Stimulated activated naive CD8-positive, alpha-beta T cell treated with anti-CD3 and anti-CD28 coated beads, Interleukin-15, Interleukin-2, amounts not matched to agents 100 ng/mL and 50 ng/mL, for 24 hours (primary cell): ENCODE data around the gene SUSD4.

Experiments used
- H3K27ac Mint-ChIP-seq: one replicate; pipeline ENCODE4 v1.8.0; 2021; ENCODE audit warnings: mild to moderate bottlenecking, mixed read lengths
- H3K27me3 Mint-ChIP-seq: one replicate; pipeline ENCODE4 v1.8.0; 2021; ENCODE audit warnings: mixed read lengths
- H3K36me3 Mint-ChIP-seq: one replicate; pipeline ENCODE4 v1.8.0; 2021; ENCODE audit warnings: low read depth, mixed read lengths
- H3K4me1 Mint-ChIP-seq: one replicate; pipeline ENCODE4 v1.8.0; 2021; ENCODE audit warnings: low read depth, mixed read lengths
- H3K4me3 Mint-ChIP-seq: one replicate; pipeline ENCODE4 v1.8.0; 2021; ENCODE audit warnings: mild to moderate bottlenecking, mixed read lengths
- H3K9me3 Mint-ChIP-seq: one replicate; pipeline ENCODE4 v1.8.0; 2021; ENCODE audit warnings: mixed read lengths

SUSD4 gene

DNA sequence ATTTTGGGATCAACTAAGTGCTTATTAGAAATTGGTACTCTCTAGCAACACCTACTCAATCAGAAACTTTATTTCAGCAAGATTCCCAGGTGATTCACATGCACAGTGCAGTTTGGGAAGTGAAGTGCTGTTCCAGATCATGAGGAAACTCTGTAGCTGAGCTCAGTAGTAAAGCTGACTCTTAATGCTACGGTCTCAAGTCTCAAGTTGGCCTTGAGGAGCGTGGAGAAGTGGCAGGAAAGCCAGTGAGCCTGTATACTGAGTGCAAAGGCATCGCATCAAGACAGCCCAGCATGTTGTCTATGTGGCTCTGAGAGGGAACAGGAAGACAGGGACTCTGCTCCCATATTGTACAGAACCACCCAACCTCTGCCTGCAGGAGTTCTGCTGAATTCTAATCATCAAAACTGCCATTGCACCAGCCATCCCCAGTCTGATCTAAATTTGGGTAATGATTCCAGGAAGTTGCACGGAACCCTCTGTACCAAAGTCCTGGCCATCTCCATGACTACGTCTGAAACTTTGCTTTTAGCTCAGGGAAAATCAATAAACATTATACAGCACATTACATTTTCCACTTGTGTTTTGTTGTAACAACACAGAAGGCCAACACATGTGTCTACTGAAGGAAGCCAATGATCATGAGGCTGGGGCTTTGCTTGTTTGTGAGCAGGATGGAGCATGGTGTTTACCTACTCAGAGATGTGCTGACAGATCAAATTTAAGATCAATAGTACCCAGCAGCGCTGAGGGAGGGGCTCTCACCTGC lies 115.8 kb downstream of the SUSD4 start:
- H3K9me3 Mint-ChIP-seq = no peaks in the 10 kb centered on the region
- H3K27ac Mint-ChIP-seq = no peak overlapping the region
- no peaks in the 10 kb centered on the region for H3K36me3 Mint-ChIP-seq
- H3K4me1 Mint-ChIP-seq = peaks cover 39% of the 10 kb centered on the region
- H3K4me3 Mint-ChIP-seq = no peak overlapping the region
- H3K27me3 Mint-ChIP-seq = no peaks in the 10 kb centered on the region

- Mint-ChIP-seq H3K4me3 (no peak overlapping the region), H3K4me1 (peaks cover 39% of the 10 kb centered on the region), H3K36me3 (no peaks in the 10 kb centered on the region), H3K27ac (no peak overlapping the region), H3K27me3 (no peaks in the 10 kb centered on the region), H3K9me3 (no peaks in the 10 kb centered on the region)
Observed at GRCh38 chr1:223246476-223247112, 117.4 kb downstream of the SUSD4 start.

DNA sequence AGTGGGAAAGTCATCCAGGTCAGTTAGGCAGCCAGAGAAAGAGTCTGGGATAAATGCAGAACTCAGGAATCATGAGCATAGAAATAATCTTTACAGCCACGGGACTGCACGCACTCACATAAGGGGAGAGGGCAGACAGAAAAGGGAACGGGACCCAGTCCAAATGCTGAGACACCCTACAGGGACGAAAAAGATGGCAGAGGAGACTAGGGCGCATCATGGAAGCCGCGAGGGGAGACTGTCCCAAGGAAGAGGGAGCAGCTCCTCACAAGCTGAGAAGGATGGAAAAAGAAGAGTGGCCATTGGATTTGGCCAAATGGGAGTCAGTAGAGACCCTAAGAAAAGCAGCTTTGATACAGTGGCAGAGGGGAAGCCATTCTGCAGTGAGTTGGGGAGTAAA lies 118.0 kb downstream of the SUSD4 start:
- Mint-ChIP-seq H3K27ac (no peak overlapping the region), H3K36me3 (no peaks in the 10 kb centered on the region), H3K4me1 (peaks cover 44% of the 10 kb centered on the region)

DNA sequence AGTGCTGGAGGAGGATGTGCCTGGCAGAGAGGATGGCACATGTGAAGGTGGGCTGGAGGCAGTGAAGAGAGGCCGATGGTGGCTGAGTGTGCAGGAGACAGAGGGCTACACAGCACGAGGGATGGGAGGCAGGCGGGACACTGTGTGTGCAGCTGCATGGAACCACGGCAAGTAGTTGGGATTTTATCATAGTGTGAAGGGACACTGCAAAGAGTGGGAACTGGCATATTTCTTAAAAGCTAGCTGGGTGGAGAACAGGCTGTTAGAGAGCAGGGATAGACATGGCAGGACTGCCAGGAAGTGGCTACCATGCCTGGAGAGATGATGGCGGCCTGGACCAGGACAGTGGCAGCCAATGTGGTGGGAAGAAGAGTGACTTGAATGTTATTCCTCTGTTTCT lies 118.6 kb downstream of the SUSD4 start:
- no peak overlapping the region for H3K4me3 Mint-ChIP-seq
- no peaks in the 10 kb centered on the region for H3K9me3 Mint-ChIP-seq
- H3K27ac Mint-ChIP-seq = no peak overlapping the region
- no peaks in the 10 kb centered on the region for H3K36me3 Mint-ChIP-seq
- peaks cover 49% of the 10 kb centered on the region for H3K4me1 Mint-ChIP-seq
- H3K27me3 Mint-ChIP-seq = no peaks in the 10 kb centered on the region

More for the DNA sequence above, 118.0 kb downstream of the SUSD4 start:
- Mint-ChIP-seq H3K27me3 (no peaks in the 10 kb centered on the region), H3K4me3 (no peak overlapping the region), H3K9me3 (no peaks in the 10 kb centered on the region)

DNA sequence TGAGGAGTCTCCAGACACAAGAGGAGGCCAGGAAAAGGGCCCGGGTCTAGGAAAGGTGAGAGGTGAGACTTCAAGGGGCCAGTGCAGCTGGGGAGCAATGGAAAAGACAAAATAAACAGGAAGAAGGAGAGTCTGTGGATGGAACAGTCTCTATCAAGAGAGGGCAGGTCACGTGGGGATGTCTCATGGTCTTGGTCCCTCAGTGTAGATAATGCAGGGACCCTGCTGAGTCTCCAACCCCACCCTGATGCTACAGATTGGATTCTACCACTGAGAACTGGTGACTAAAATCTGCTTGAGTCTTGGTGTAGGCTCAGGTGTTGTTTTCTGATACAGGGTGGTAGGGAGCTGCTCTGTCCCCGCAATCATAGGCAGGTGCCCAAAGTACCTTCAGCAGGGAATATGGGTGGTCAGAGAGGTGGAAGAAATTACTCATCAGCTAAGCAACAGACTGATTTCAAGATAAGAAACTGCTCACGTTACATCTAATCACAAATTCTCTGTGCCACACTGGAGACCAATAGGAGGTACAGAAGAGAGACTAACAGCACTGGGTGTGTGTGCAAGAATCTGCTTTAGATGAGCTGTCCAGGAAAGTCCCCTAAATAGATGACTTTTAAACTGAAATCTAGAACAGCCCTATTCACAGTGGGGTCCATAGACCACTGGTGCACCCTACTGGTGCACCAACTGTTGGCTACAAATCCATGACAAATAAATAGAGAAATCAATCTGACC lies 119.4 kb downstream of the SUSD4 start:
- Mint-ChIP-seq H3K36me3 (no peaks in the 10 kb centered on the region), H3K9me3 (no peaks in the 10 kb centered on the region), H3K4me3 (peak overlapping the region; percentile 12), H3K27ac (peak overlapping the region; percentile 15), H3K27me3 (no peaks in the 10 kb centered on the region), H3K4me1 (peaks cover 50% of the 10 kb centered on the region)

DNA sequence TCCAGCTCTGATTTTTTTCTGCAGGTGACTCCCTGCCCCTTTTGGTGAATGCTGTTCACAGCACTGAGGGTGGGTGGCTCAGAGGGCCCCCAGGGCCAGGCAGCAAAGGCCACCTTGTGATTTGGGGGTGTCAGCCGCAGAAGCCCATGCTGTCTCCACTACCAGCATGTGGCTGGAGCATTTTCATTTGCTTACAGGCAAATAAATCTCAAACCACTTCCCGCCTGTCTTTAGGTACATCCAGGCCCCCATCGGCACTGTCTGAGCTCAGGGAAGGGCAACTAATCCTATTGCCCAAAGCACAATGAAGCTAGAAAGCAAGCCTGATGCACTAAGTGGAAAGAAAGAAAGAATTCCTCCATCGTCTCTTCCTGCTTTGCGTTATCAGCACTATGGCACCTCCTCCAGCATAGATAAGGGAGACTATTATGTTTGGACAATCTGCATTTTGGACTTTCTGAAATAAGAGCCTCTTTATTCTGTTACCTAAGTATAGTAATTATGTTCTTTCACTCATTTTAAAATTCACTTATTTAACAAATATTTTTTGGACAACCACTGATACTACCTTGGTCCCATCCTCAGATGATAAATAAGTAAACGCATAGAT lies 120.4 kb downstream of the SUSD4 start:
- H3K27ac Mint-ChIP-seq = no peak overlapping the region
- no peaks in the 10 kb centered on the region for H3K9me3 Mint-ChIP-seq
- H3K4me1 Mint-ChIP-seq = peaks cover 42% of the 10 kb centered on the region
- no peaks in the 10 kb centered on the region for H3K36me3 Mint-ChIP-seq
- H3K27me3 Mint-ChIP-seq = no peaks in the 10 kb centered on the region
- H3K4me3 Mint-ChIP-seq = no peak overlapping the region

DNA sequence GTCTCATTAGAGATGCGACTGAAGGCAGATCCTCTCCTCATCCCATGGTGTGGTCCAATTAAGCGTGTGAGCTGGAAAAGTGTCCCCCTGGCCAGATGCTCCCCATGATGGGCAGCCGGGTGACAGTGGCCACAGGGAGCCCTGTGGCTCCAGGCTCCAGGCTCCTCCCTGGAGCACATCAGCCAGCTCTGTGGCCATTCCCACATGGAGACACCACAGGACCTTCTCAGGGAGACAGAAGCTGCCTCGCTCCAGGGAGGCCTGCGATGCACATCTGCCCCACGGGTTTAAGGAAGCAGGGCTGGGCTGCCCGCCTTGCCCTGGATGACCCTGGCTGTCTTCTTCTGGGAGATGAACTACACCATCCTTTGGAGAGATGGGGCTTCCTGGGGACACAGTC lies 121.0 kb downstream of the SUSD4 start:
- Mint-ChIP-seq H3K9me3 (peaks cover 3% of the 10 kb centered on the region), H3K4me3 (no peak overlapping the region), H3K36me3 (no peaks in the 10 kb centered on the region), H3K27ac (no peak overlapping the region), H3K4me1 (peaks cover 36% of the 10 kb centered on the region), H3K27me3 (no peaks in the 10 kb centered on the region)

DNA sequence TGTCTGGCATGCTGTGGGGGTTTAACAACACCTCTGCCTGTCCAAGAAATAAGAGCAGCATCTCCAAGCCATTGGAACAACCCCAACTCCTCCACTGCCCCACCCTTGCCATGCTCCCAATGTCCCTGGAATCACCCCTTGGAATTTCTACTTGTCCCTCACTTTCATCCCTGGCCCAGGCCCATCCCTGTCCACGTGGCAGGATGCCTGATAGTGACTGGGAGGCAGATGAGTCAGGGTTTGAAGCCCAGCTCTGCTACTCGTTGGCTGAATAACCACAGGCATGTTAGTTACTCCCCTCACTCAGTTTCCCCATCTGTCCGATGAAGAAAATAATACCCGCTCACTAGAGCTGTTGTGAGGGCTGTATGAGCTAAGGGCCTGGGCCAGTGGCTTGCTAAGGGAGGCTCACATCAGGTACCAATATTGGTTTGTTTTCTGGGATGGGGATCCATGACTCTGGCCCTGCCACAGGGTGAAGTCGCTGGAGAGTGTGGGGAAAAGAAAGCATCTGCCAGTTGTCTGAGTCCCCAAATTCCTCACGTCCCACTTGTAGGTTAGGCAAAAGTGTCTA lies 121.5 kb downstream of the SUSD4 start:
- Mint-ChIP-seq H3K27ac (no peak overlapping the region), H3K4me1 (peaks cover 35% of the 10 kb centered on the region), H3K27me3 (no peaks in the 10 kb centered on the region), H3K9me3 (peaks cover 3% of the 10 kb centered on the region), H3K4me3 (no peak overlapping the region), H3K36me3 (no peaks in the 10 kb centered on the region)

DNA sequence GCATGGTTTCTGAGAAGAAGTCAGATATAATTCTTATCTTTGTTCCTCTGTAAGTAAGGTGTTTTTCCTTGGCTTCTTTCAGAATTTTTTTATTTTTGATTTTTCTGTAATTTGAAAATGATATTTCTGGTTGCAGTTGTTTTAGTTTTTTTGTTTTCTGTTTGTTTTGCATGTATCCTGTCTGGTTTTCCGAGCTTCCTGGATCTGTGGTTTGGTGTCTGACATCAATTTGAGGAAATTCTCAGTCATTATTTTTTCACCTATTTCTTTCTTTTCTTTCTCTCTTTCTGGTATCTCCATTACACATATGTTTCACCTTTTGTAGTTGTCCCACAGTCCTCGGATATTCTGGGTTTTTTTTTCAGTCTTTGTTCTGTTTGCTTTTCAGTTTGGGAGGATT lies 123.9 kb downstream of the SUSD4 start:
- Mint-ChIP-seq H3K9me3 (peaks cover 18% of the 10 kb centered on the region), H3K36me3 (no peaks in the 10 kb centered on the region), H3K27me3 (no peaks in the 10 kb centered on the region), H3K4me1 (peaks cover 37% of the 10 kb centered on the region), H3K27ac (peak overlapping the region; percentile 22), H3K4me3 (no peak overlapping the region)

- no peak overlapping the region for H3K27ac Mint-ChIP-seq
- H3K4me3 Mint-ChIP-seq = no peak overlapping the region
- H3K27me3 Mint-ChIP-seq = peaks cover 3% of the 10 kb centered on the region
- no peaks in the 10 kb centered on the region for H3K36me3 Mint-ChIP-seq
- H3K4me1 Mint-ChIP-seq = peaks cover 55% of the 10 kb centered on the region
- H3K9me3 Mint-ChIP-seq = peaks cover 18% of the 10 kb centered on the region
Observed at GRCh38 chr1:223235091-223235490, 128.9 kb downstream of the SUSD4 start.

- no peak overlapping the region for H3K4me3 Mint-ChIP-seq
- no peak overlapping the region for H3K27ac Mint-ChIP-seq
- H3K9me3 Mint-ChIP-seq = peaks cover 18% of the 10 kb centered on the region
- H3K36me3 Mint-ChIP-seq = no peaks in the 10 kb centered on the region
- peaks cover 60% of the 10 kb centered on the region for H3K4me1 Mint-ChIP-seq
- H3K27me3 Mint-ChIP-seq = peaks cover 3% of the 10 kb centered on the region
Observed at GRCh38 chr1:223234534-223234933, 129.4 kb downstream of the SUSD4 start.

DNA sequence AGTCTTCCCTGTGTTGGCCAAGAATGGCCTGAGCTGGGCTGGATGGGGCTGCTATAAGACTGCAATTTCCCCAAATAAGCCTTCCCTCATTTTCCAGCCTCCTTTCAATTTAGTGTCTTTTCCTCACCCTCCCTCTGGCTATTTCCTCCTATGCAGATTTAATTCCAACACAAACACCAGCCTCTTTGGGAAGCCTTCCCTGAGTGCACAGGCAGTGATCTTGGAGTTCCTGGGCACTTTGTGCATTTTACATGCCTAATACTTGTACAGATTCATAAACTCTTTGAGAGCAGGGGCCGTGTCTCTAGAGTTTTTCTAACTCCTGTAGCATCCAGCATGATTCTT lies 129.8 kb downstream of the SUSD4 start:
- H3K4me1 Mint-ChIP-seq = peaks cover 64% of the 10 kb centered on the region
- no peak overlapping the region for H3K4me3 Mint-ChIP-seq
- H3K27me3 Mint-ChIP-seq = peaks cover 3% of the 10 kb centered on the region
- H3K27ac Mint-ChIP-seq = peak overlapping the region; percentile 53
- H3K36me3 Mint-ChIP-seq = no peaks in the 10 kb centered on the region
- peaks cover 18% of the 10 kb centered on the region for H3K9me3 Mint-ChIP-seq

DNA sequence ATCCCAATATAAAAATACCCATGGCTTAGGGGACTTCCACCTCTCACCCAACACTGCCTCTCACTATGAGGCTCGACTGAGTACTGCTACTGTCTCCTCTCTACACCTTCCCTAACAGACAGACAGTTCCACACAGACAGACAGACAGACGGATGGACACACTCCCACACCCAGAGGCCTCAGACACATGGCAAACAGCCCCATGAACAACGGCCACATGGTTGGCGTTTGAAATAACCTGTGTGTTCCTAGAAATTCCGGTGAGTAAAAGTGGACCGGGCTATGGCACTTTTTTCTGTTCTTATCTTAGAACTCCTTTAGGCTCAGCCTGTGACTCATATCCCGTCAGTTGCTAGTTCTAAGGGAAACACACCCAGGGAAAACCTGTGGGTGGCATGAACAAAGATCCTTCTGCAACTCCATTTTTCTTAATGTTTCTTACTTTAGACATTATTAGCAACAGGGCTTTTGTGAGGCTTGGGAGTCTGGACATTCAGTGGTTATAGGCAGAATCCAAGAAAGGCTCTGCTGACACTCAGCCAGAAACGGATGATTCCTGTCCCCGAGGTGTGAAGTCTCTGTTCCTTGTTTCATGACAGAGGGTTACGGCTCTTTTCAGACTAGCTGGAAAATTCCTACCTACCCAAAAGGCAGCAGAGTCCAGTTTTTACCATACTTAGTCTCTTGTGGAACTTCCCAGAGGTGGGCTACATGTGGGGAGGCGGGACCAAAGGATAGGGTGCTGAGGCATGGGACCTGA lies 130.4 kb downstream of the SUSD4 start:
- H3K4me3 Mint-ChIP-seq = peak overlapping the region; percentile 3
- peaks cover 3% of the 10 kb centered on the region for H3K27me3 Mint-ChIP-seq
- H3K36me3 Mint-ChIP-seq = no peaks in the 10 kb centered on the region
- H3K27ac Mint-ChIP-seq = peak overlapping the region; percentile 74
- H3K4me1 Mint-ChIP-seq = peaks cover 69% of the 10 kb centered on the region
- H3K9me3 Mint-ChIP-seq = peaks cover 18% of the 10 kb centered on the region

DNA sequence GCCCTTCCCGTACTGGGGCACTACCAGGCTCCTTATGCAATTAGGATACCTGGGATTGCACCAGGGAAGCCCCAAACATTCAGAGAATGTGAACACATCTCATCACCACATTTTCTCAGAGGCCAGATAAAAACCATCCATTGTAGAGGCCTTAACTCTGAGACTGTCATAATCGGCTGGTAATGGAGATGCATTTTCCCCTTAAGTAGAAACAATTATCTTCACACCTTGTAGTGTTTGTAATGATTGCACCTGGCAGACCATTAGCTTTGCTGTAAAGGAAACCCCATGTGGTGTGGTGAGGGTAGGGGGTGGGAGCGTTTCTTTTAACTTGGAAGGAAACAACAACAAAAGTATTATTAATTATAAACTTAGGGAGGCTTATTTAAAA lies 131.0 kb downstream of the SUSD4 start:
- Mint-ChIP-seq H3K27ac (peak overlapping the region; percentile 74), H3K27me3 (peaks cover 3% of the 10 kb centered on the region), H3K36me3 (no peaks in the 10 kb centered on the region), H3K9me3 (peaks cover 15% of the 10 kb centered on the region), H3K4me1 (peaks cover 73% of the 10 kb centered on the region), H3K4me3 (no peak overlapping the region)
